Endothelial cell of umbilical vein (primary cell): ENCODE measurements around the gene NUDT3. TPM values are rescaled to one million over a fixed set of nuclear protein-coding genes. Genes with fewer than 3 reads are reported as not detected.
A peak's percentile ranks its signal among the peaks of the same experiment; 100 is the strongest.

ENCODE experiments used
- BruUV-seq: library from RNA; stranded (reverse); fragments of 400-500 nt; replicated peaks from 2 replicates; lab custom pipeline; 2021; lab: Mats Ljungman, UMichigan
- CTCF ChIA-PET: fragments of 300-600, 350-600 bp; sonication (Branson Sonifier 250); formaldehyde crosslinking; loops from one replicate; lab custom pipeline; 2021; ENCODE audit warnings: antibody characterized with exemption, inconsistent platforms; lab: Charles Lee
- POLR2A ChIA-PET: fragments of 300-600, 350-600 bp; sonication (Branson Sonifier 250); formaldehyde crosslinking; loops from one replicate; lab custom pipeline; 2021; ENCODE audit warnings: antibody characterized with exemption, inconsistent platforms; lab: Charles Lee
- DNase-seq: peaks from one replicate; pipeline ENCODE4 v3.0.0-alpha.2; 2011; ENCODE audit warnings: low read depth, low spot score
- FAIRE-seq: peaks from 2 replicates; lab custom pipeline; 2011; peaks lifted over from hg19 to GRCh38; lab: Jason Lieb, UNC
- H2AFZ ChIP-seq: 2 replicates; pipeline ENCODE4 v1.6.0; 2012; ENCODE audit warnings: low read depth, low read length, control low read depth, inconsistent platforms
- H3K27ac ChIP-seq: 2 replicates; pipeline ENCODE4 v1.5.1; 2011; ENCODE audit warnings: low read depth, mild to moderate bottlenecking, control low read depth, low read length, moderate library complexity; ENCODE audit not compliant: insufficient read depth
- H3K27me3 ChIP-seq, 2 experiments: 2 replicates each; pipeline versions ENCODE4 v1.6.0 to v1.6.1; 2011; ENCODE audit warnings: low read length in 2 of 2, mixed read lengths in 1 of 2; ENCODE audit not compliant: control insufficient read depth in 2 of 2, insufficient read depth in 2 of 2
- H3K36me3 ChIP-seq, 2 experiments: 2 replicates in 1 of 2; 3 replicates in 1 of 2; pipeline ENCODE4 v1.5.1; 2011; ENCODE audit warnings: low read length in 2 of 2, mild to moderate bottlenecking in 1 of 2, moderate library complexity in 1 of 2; ENCODE audit not compliant: control insufficient read depth in 2 of 2, insufficient read depth in 2 of 2; ENCODE audit errors: extremely low read depth in 1 of 2
- H3K4me1 ChIP-seq: 3 replicates; pipeline ENCODE4 v1.5.1; 2011; ENCODE audit warnings: mild to moderate bottlenecking, low read length; ENCODE audit not compliant: control insufficient read depth, insufficient read depth; ENCODE audit errors: extremely low read depth
- H3K4me2 ChIP-seq: 2 replicates; pipeline ENCODE4 v1.6.1; 2011; ENCODE audit warnings: low read length, control low read depth, mixed read lengths; ENCODE audit not compliant: insufficient read depth
- H3K4me3 ChIP-seq, 3 experiments: fragments of 200-600 bp in 1 of 3; sonication (generic), shearing (Covaris generic) in 1 of 3; replicated peaks in 1 of 3; 2 replicates each; pipeline ENCODE4 v1.5.1; 2011 to 2016; ENCODE audit warnings: control low read depth in 3 of 3, low read length in 3 of 3, mild to moderate bottlenecking in 2 of 3, inconsistent platforms in 1 of 3, low read depth in 1 of 3, moderate library complexity in 1 of 3; ENCODE audit not compliant: insufficient read depth in 1 of 3
- H3K79me2 ChIP-seq: 2 replicates; pipeline ENCODE4 v1.6.0; 2012; ENCODE audit warnings: low read length, inconsistent platforms; ENCODE audit not compliant: control insufficient read depth, insufficient read depth
- H3K9ac ChIP-seq: replicated peaks from 2 replicates; pipeline ENCODE3; 2011; ENCODE audit warnings: low read length, control low read depth; ENCODE audit not compliant: insufficient read depth; ENCODE audit errors: extremely low read depth
- H3K9me1 ChIP-seq: replicated peaks from 3 replicates; pipeline ENCODE4 v1.6.0; 2011; ENCODE audit warnings: mild to moderate bottlenecking, low read length; ENCODE audit not compliant: control insufficient read depth, insufficient read depth; ENCODE audit errors: extremely low read depth
- H3K9me3 ChIP-seq: replicated peaks from 2 replicates; pipeline ENCODE4 v1.5.1; 2012; ENCODE audit warnings: low read length, inconsistent platforms; ENCODE audit not compliant: control insufficient read depth, insufficient read depth
- H4K20me1 ChIP-seq: replicated peaks from 2 replicates; pipeline ENCODE3; 2011; ENCODE audit warnings: mild to moderate bottlenecking, low read length; ENCODE audit not compliant: control insufficient read depth, insufficient read depth; ENCODE audit errors: extremely low read depth
- EZH2 ChIP-seq: IDR thresholded peaks from 2 replicates; pipeline ENCODE4 v1.6.1; 2012; ENCODE audit warnings: borderline replicate concordance, low read depth, mild to moderate bottlenecking, moderate library complexity, low read length, inconsistent platforms; ENCODE audit not compliant: severe bottlenecking
- FOS ChIP-seq: IDR thresholded peaks from 2 replicates; pipeline ENCODE4 v1.6.1; 2011; ENCODE audit warnings: mild to moderate bottlenecking, low read length, moderate library complexity, borderline replicate concordance; ENCODE audit not compliant: insufficient read depth
- GATA2 ChIP-seq: IDR thresholded peaks from 2 replicates; pipeline ENCODE4 v1.7.0; 2011; ENCODE audit warnings: low read depth, mild to moderate bottlenecking, moderate library complexity, mixed read lengths, low read length; ENCODE audit not compliant: insufficient read length, insufficient read depth
- JUN ChIP-seq: IDR thresholded peaks from 2 replicates; pipeline ENCODE4 v1.6.1; 2011; ENCODE audit warnings: borderline replicate concordance, low read depth; ENCODE audit not compliant: insufficient read length, insufficient read depth
- dilution Hi-C: fragments of 300-500 bp; cut with MboI; formaldehyde crosslinking; loops from one replicate; pipeline ENCODE4 v1.15.0; 2019; ENCODE audit warnings: low sequenced_read_pairs; ENCODE audit not compliant: extremely low pct_ligation_motif_present
- intact Hi-C: fragments of 100-400 bp; cut with micrococcal nuclease; formaldehyde crosslinking; loops from one replicate; pipeline ENCODE4 v1.10.0; 2022
- polyA plus RNA-seq, 4 experiments: library from polyadenylated mRNA; depleted of rRNA in 3 of 4; stranded (reverse) in 3 of 4; unstranded in 1 of 4; fragments of >200 nt; gene quantifications; 2 replicates each; pipeline versions ENCODE4 v1.2.1 to v1.2.3, GENCODE V29; 2011 to 2012; ENCODE audit warnings: missing spikeins in 1 of 4
- total RNA-seq: library from RNA; stranded (reverse); gene quantifications from 2 replicates; pipeline ENCODE4 v1.2.3, GENCODE V29; 2021
- TF ChIP-seq, protein P1 (sequence below): IDR thresholded peaks from 2 replicates; pipeline ENCODE4 v1.6.1; 2011; ENCODE audit not compliant: insufficient read depth, insufficient read length
- TF ChIP-seq, protein P2 (sequence below), 2 donors: IDR thresholded peaks; 1 replicate in 1 of 2; 2 replicates in 1 of 2; pipeline ENCODE4 v1.5.1; 2011; ENCODE audit warnings: low read length in 2 of 2, mild to moderate bottlenecking in 2 of 2, moderate library complexity in 2 of 2, control low read depth in 1 of 2, inconsistent platforms in 1 of 2, low read depth in 1 of 2; ENCODE audit not compliant: insufficient read depth in 1 of 2; ENCODE audit errors: extremely low read depth in 1 of 2

NUDT3 gene
- total and polyA plus RNA-seq, 2 donors (not counting 3 experiments of a cell fraction or from before 2014, with no cell fraction given) = 11.9 to 30.9 TPM

DNA sequence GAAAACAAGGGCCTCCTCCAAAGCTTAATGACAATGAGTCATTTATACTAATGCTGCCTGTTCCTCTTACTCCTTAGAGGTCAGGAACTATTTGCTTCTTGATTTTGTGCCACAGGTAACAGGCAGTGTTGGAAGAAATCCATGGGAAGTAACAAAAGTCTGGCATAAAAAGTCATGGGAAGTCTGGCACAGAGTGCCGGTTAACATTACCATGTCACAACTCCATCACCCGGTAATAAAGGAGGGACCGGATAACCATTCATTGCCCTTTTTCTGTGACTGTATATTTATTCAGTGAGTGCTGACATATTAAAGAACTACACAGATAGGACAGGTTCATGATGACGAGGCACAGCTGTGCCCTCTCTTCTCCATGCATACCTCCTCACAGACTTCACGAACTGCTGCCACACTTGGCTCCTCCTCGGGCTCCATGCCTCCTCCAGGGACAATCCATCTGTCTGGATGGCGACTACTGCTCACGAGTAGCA, 50.9 kb downstream of the NUDT3 start:
- H3K9ac ChIP-seq = no peak overlapping the region
- peak overlapping the region; percentile 39 for H3K4me2 ChIP-seq
- no peak overlapping the region for H3K4me3 ChIP-seq
- H2AFZ ChIP-seq = no peak overlapping the region
- H4K20me1 ChIP-seq = no peaks in the 10 kb centered on the region
- TF ChIP-seq, protein P1, sequence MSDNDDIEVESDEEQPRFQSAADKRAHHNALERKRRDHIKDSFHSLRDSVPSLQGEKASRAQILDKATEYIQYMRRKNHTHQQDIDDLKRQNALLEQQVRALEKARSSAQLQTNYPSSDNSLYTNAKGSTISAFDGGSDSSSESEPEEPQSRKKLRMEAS = no peak
- TF ChIP-seq FOS = peak; percentile 74
- TF ChIP-seq EZH2 = no peak
- TF ChIP-seq JUN = peak; percentile 52
- TF ChIP-seq GATA2 = peak; percentile 31
- TF ChIP-seq, protein P2, sequence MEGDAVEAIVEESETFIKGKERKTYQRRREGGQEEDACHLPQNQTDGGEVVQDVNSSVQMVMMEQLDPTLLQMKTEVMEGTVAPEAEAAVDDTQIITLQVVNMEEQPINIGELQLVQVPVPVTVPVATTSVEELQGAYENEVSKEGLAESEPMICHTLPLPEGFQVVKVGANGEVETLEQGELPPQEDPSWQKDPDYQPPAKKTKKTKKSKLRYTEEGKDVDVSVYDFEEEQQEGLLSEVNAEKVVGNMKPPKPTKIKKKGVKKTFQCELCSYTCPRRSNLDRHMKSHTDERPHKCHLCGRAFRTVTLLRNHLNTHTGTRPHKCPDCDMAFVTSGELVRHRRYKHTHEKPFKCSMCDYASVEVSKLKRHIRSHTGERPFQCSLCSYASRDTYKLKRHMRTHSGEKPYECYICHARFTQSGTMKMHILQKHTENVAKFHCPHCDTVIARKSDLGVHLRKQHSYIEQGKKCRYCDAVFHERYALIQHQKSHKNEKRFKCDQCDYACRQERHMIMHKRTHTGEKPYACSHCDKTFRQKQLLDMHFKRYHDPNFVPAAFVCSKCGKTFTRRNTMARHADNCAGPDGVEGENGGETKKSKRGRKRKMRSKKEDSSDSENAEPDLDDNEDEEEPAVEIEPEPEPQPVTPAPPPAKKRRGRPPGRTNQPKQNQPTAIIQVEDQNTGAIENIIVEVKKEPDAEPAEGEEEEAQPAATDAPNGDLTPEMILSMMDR (IDR thresholded peaks at IDR 0.05; ENCODE audit: extremely low read depth in 1 of 2, insufficient read depth in 1 of 2, low read depth in 1 of 2, low read length in 2 of 2) = no peak
- DNase-seq (peak; percentile 84), FAIRE-seq (peak; percentile 87)
- H3K27ac ChIP-seq = peak overlapping the region; percentile 46
- no peaks in the 10 kb centered on the region for H3K9me1 ChIP-seq
- dilution Hi-C loops (no loop called here), intact Hi-C loops (loop anchor here (1.0 to 2.0 kb wide), 3 partner anchors 29 to 93 kb away; partner anchors contain the start of genes NUDT3 and SMIM29)
- no peaks in the 10 kb centered on the region for H3K36me3 ChIP-seq
- no peaks in the 10 kb centered on the region for H3K27me3 ChIP-seq
- peaks cover 56% of the 10 kb centered on the region for H3K79me2 ChIP-seq
- BruUV-seq = no TSS peak
- H3K4me1 ChIP-seq = peaks cover 56% of the 10 kb centered on the region
- CTCF ChIA-PET = interaction anchor here (0.8 to 2.7 kb wide), 6 partner anchors 9 to 92 kb away, joined by 3 to 10 read pairs (median 4); partner anchors contain the start of gene SMIM29
- H3K9me3 ChIP-seq = no peaks in the 10 kb centered on the region
- POLR2A ChIA-PET = no interaction called here
